ENCODE results near the gene TOLLIP. TPM values are rescaled to one million over a fixed set of nuclear protein-coding genes. Genes with fewer than 3 reads are reported as not detected.
"Not testable (repeated sequence)": the region's sequence is repeated elsewhere in the genome, so short reads cannot be mapped to it uniquely, and the experiment has no call there.

The TOLLIP gene
- polyA plus RNA-seq, 3 donors = 42.2 to 52.5 (median 50.5) TPM

- DNase-seq = no peak
These were observed 39.0 kb downstream of the TOLLIP start for GRCh38 chr11:1270476-1270875.

DNA sequence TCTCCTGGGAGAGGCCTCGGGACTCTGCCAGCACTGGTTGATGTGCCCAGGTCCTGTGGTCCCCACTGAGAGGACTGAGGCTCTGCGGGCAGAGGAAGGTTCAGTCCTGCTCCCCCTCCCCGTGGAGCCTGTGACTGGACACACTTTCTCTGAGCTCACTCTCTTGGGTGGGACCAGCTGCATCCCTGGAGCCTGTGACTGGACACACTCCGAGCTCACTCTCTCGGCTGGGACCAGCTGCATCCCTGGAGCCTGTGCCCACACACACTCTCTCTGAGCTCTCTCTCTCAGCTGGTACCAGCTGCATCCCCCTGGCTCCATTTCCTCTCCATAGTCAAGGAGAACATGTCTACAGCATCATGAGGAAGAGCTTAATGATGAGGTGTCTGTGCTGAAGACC lies 39.5 kb downstream of the TOLLIP start:
- DNase-seq = no peak

DNA sequence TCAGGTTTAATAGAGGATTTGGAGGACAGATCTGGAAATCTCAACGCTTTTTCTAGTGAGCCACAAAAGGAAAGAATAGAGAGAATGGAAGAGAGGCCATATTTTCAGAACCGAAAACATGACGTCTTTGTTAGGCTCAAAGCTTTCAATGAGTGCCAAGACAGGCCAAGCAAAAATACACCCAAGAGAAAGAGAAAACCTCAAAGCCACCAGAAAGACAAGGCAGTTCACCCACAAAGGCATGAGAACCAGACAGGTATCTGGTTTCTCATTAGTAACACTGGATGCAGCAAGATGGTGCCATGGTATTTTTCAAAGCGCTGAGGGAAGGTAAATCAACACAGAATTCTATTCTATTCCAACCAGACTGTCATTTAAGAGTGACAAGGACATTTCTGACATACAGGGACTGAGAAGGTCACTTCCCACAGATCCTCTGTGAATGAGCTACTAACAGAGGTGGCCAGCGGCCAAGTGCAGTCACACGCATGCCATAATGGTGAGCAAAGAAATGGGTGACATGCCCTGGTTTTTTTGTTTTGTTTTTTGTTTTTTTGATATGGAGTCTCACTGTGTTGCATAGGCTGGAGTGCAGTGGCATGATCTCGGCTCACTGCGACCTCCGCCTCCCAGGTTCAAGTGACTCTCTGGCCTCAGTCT lies 41.9 kb downstream of the TOLLIP start:
- DNase-seq = no peak

GRCh38 chr11:1266976-1267375 lies 42.5 kb downstream of the TOLLIP start:
- not testable (repeated sequence) for DNase-seq

DNA sequence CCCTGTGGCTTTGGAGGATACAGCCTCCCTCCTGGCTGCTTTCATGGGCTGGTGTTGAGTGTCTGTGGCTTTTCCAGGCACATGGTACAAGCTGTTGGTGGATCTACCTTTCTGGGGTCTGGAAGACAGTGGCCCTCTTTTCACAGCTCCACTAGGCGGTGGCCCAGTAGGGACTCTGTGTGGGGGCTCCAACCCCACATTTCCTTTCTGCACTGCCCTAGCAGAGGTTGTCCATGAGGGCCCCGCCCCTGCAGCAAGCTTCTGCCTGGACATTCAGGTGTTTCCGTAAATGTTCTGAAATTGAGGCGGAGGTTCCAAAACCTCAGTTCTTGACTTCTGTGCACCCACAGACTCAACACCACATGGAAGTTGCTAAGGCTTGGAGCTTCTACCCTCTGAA lies 44.0 kb downstream of the TOLLIP start:
- not testable (repeated sequence) for DNase-seq

- not testable (repeated sequence) for DNase-seq
These were observed 45.0 kb downstream of the TOLLIP start for GRCh38 chr11:1264444-1264843.

- no peak for DNase-seq
These were observed 46.4 kb downstream of the TOLLIP start for GRCh38 chr11:1263010-1263409.

DNA sequence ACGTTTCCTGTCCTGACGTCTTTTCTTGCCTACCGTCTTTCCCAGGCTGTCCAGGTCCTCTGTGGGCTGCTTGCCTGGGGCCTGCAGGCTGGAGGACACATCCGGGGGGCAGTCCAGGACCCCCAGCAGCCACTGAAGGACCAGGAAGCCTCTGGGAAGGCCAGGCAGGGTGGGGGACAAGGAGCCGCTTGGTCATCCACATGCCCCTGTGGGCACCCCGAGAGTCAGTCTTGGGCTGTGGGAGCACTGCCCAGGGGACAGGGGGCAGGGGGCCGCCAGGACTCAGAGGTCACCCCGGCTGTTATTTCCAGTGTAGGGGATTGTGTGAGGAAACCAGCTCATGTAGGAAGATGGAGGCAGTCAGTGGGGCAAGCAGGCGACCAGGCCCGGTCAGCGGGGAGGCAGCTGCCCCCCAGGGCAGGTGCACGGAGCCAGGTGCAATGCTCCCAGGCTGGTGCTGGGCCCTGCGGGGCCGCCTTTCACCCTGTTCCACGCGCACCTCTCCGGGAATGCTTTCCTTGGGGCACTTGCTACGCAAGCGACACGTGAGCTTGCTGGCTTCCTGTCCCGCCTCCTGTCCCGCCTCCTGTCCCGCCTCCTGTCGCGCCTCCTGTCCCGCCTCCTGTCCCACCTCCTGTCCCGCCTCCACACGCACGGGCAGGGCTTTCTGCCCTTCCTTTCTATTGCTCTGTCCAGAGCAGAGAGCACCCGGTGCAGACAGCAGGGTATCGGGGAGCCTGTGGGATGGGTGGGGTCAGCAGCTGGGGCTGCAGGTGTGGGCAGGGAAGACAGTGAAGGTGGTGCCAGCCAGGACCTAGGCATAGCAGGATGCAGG lies 47.0 kb downstream of the TOLLIP start:
- DNase-seq = peak; percentile 89

- DNase-seq = no peak
These were observed 48.0 kb downstream of the TOLLIP start for GRCh38 chr11:1261241-1262071.

- no peak for DNase-seq
These were observed 48.8 kb downstream of the TOLLIP start for GRCh38 chr11:1260620-1261019.

- DNase-seq = no peak
These were observed 49.4 kb downstream of the TOLLIP start for GRCh38 chr11:1260023-1260501.

GRCh38 chr11:1259561-1259960 lies 49.9 kb downstream of the TOLLIP start:
- no peak for DNase-seq

GRCh38 chr11:1259076-1259461 lies 50.4 kb downstream of the TOLLIP start:
- no peak for DNase-seq

GRCh38 chr11:1258401-1259075 lies 50.9 kb downstream of the TOLLIP start:
- DNase-seq = no peak

DNA sequence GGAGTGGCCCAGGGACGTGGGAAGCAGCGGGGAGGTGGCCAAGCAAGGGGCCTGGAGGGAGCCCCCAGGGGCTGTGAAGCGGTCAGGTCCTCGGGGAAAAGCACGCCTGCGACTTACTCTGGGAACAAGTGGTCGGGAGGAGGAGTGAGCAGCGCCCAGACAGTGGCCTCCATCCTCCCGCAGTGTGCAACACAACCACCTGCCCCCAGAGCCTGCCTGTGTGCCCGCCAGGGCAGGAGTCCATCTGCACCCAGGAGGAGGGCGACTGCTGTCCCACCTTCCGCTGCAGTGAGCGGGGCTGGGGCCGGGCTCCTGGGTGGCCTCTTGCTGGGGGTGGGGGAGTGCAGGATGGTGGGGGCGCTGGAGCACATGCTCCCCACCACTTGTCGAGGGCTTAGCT lies 51.5 kb downstream of the TOLLIP start:
- DNase-seq = no peak

DNA sequence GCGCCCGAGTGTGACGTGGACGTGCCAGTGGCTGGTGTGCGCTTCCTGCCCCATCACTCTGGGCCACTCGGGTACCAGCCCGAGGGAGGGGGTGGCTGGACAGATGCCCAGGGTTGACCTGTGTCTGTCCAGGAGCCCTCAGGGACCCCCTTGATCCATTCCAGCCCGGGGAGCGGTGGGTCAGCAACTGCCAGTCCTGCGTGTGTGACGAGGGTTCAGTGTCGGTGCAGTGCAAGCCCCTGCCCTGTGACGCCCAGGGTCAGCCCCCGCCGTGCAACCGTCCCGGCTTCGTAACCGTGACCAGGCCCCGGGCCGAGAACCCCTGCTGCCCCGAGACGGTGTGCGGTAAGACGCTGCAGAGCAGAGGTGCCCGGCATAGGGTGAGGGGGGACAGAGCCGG lies 52.1 kb downstream of the TOLLIP start:
- no peak for DNase-seq

DNA sequence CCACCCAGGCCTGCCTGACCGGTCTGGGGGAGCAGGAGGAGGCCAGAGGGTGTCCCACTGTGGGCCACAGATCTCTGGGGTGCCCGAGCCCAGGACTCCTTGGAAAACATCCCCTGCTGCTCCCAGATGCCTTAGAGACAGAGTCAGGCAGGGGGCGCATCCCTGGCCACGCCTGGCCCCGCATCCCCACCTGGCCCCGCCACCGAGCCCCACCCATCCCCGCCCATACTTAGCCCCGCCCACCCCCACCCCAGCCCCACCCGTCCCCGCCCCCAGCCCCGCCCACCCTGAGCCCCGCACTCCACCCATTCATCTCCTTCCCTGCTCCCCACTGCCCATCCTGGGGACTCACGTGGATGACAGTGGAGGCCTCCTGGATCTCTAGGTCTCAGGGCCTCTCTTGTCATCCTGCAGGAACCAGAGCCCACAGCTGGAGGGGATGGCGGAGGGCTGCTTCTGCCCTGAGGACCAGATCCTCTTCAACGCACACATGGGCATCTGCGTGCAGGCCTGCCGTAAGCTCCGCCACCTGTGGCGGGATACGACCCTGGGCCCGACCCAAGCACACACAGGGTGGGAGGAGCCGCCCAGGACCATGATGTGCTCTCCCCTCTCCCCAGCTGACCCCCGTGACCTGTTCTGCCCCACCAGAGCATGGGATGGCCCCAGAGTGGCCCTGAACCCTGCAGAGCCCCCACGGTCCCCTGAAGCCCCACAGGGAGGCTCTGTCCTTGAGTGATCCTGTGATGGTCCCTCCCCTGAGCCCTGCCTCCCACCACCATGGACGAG lies 53.0 kb downstream of the TOLLIP start:
- DNase-seq = no peak

DNA sequence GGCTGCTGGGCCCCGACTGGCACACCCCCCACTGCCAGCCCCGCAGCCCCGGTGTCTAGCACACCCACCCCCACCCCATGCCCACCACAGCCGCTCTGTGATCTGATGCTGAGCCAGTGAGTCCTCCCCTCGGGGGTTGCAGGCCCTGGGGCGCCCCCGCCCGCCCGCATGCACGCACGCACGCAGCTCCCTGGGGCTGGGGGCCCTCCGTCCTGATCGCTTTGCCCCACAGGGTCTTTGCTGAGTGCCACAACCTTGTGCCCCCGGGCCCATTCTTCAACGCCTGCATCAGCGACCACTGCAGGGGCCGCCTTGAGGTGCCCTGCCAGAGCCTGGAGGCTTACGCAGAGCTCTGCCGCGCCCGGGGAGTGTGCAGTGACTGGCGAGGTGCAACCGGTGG lies 54.3 kb downstream of the TOLLIP start:
- DNase-seq = no peak

DNA sequence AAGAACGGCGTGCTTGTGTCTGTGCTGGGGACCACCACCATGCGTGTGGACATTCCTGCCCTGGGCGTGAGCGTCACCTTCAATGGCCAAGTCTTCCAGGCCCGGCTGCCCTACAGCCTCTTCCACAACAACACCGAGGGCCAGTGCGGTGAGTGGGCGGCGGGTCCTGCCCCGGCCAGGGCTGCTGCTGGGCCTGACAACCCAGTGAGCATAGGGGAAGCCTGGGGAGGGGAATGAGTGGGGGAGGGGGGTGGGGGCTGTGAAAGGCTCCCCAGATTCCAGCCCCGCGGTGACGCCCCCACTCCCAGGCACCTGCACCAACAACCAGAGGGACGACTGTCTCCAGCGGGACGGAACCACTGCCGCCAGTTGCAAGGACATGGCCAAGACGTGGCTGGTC lies 54.7 kb downstream of the TOLLIP start:
- no peak for DNase-seq

- no peak for DNase-seq
These were observed 55.3 kb downstream of the TOLLIP start for GRCh38 chr11:1254086-1254648.

- DNase-seq = no peak
These were observed 56.3 kb downstream of the TOLLIP start for GRCh38 chr11:1253103-1253485.

Measured in renal pelvis (tissue), 4 donors.